RKO (cell line): Measurements from ENCODE around the gene SLC39A11.

ENCODE experiments used
- DNase-seq: peaks from one replicate; pipeline ENCODE4 v3.0.0-alpha.2; 2016; ENCODE audit warnings: low spot score

Gene SLC39A11

GRCh38 chr17:72747501-72747900, 345.0 kb downstream of the SLC39A11 start:
- DNase-seq = no peak

- no peak for DNase-seq
These were observed 347.2 kb downstream of the SLC39A11 start for GRCh38 chr17:72745241-72745640.

- no peak for DNase-seq
These were observed 349.4 kb downstream of the SLC39A11 start for GRCh38 chr17:72743037-72743467.

- no peak for DNase-seq
These were observed 355.3 kb downstream of the SLC39A11 start for GRCh38 chr17:72737151-72737690.

- no peak for DNase-seq
These were observed 356.9 kb downstream of the SLC39A11 start for GRCh38 chr17:72735592-72735991.

GRCh38 chr17:72735048-72735447, 357.4 kb downstream of the SLC39A11 start:
- DNase-seq = no peak

GRCh38 chr17:72734613-72735012, 357.9 kb downstream of the SLC39A11 start:
- no peak for DNase-seq

- no peak for DNase-seq
These were observed 358.7 kb downstream of the SLC39A11 start for GRCh38 chr17:72733619-72734282.

- DNase-seq = no peak
These were observed 359.4 kb downstream of the SLC39A11 start for GRCh38 chr17:72732893-72733618.

GRCh38 chr17:72730077-72730476, 362.4 kb downstream of the SLC39A11 start:
- no peak for DNase-seq

- DNase-seq = peak; percentile 25
These were observed 365.6 kb downstream of the SLC39A11 start for GRCh38 chr17:72726936-72727335.

- DNase-seq = peak; percentile 72
These were observed 366.9 kb downstream of the SLC39A11 start for GRCh38 chr17:72725433-72726068.

GRCh38 chr17:72724267-72724666, 368.2 kb downstream of the SLC39A11 start:
- no peak for DNase-seq

- no peak for DNase-seq
These were observed 368.8 kb downstream of the SLC39A11 start for GRCh38 chr17:72723711-72724110.

GRCh38 chr17:72720494-72720825, 372.0 kb downstream of the SLC39A11 start:
- DNase-seq = no peak

GRCh38 chr17:72719578-72720493, 372.7 kb downstream of the SLC39A11 start:
- DNase-seq = no peak

GRCh38 chr17:72719206-72719577, 373.3 kb downstream of the SLC39A11 start:
- no peak for DNase-seq

- DNase-seq = no peak
These were observed 374.8 kb downstream of the SLC39A11 start for GRCh38 chr17:72717676-72718075.

GRCh38 chr17:72717276-72717675, 375.2 kb downstream of the SLC39A11 start:
- no peak for DNase-seq

- DNase-seq = peak; percentile 75
These were observed 376.4 kb downstream of the SLC39A11 start for GRCh38 chr17:72715906-72716572.

GRCh38 chr17:72714357-72714966, 378.0 kb downstream of the SLC39A11 start:
- no peak for DNase-seq
